RKO (cell line): ENCODE measurements around the gene INTS2.
"Not testable (repeated sequence)": the region's sequence is repeated elsewhere in the genome, so short reads cannot be mapped to it uniquely, and the experiment has no call there.

Experiments used
- DNase-seq: peaks from one replicate; pipeline ENCODE4 v3.0.0-alpha.2; 2016; ENCODE audit warnings: low spot score

INTS2 gene

DNA sequence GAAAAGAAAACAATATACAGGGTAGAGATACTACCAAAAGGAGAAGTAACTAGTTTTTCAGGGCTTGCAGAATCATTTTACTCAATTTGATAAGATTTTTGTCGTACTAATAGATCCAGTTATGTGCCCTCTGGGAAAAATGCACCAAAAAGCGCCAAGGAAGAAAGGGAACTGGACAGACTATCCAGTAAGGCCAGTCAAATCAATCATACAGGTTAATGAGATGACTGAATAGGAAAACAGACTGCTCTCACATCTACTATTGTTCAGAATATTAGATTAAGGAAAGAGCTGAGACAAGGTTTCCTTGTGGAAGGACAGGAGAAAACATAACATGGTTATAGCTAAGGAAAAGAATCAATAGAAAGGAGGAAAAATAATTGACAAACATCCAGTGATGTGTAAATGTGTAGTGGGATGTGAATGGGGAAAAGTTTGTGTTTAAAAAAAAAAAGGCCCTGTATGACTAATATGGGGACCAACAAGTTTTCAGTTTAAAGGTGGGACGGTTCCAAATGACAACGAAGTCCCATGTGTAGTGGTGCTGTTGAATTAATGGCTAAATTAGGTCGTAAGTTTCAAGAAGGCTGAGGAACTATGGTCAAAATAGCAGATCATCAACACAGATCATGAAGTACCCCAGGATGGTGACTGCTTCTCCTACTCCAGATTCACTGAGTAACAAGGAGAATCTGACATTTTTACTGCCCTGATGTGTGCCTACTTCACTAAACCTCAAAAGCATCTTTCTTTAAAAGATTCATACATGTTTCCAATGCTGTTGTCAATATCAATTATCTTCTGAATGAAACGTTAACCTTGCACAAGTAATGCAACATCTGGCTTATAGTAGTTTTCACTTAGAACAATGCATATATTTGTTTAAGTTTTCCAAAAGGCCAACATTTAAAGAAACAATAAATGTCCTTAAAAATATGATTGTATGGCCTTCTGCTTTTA lies 105.2 kb downstream of the INTS2 start:
- DNase-seq: no peak

DNA sequence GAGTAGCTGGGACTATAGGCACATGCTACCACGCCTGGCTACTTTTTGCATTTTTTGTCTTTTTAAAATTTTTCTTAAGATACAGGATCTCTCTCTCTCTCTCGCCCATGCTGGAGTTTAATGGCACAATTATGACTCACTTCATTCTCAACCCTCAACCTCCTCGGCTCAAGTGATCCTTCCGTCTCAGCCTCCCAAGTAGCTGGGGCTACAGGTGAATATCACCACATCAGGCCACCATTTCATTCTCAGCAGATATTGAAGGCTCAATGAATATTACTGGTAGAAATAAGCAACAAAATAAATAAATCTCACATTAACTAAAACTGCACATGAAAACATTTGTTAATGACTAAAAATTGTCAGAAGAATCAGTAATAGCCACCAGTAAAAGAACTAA lies 106.1 kb downstream of the INTS2 start:
- no peak for DNase-seq

DNA sequence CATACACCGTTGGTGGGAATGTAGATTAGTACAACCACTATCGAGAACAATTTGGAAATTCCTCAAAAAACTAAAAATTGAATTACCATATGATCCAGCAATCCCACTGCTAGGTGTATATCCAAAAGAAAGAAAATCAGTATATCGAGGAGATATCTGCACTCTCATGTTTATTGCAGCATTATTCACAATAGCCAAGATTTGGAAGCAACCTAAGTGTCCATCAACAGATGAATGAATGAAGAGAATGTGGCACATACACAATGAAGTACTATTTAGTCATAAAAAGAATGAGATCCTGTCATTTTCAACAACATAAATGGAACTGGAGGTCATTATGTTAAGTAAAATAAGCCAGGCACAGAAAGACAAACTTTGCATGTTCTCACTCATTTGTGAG lies 108.5 kb downstream of the INTS2 start:
- DNase-seq: not testable (repeated sequence)

DNA sequence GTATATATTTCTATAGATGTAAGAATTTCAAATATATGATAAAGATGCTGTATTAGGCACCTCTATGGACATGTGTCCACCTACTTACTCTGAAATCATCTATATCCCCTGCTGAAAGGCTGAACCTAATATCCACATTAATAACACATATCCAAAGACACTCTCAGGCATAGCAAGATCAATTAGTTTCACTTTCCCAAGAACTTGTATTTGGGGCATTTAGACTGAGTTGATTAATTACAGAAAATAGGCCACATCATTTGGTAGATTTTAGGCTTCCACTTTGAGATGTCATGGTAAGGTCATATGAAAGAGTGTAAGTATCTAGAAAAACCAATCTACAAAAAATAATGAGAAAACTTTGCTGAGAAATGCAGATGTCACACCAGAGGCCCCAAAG lies 109.6 kb downstream of the INTS2 start:
- DNase-seq: no peak

DNA sequence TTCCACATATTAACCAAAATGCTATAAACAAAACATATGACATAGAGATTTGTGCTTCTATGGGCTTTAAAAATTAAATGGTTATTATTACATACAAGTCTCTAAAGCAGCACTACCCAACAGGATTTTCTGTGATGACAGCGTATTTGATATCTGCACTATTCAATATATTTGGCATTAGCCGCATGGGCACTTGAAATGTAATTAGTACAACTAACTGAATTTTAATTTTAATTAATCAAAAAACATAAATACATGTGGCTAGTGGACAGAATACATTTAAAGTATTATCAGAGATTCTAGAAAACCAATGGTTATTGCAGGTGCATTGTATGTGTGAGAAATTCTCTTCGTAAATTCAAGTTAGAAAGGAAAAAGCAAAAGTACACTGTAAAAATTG lies 110.3 kb downstream of the INTS2 start:
- DNase-seq: no peak

DNA sequence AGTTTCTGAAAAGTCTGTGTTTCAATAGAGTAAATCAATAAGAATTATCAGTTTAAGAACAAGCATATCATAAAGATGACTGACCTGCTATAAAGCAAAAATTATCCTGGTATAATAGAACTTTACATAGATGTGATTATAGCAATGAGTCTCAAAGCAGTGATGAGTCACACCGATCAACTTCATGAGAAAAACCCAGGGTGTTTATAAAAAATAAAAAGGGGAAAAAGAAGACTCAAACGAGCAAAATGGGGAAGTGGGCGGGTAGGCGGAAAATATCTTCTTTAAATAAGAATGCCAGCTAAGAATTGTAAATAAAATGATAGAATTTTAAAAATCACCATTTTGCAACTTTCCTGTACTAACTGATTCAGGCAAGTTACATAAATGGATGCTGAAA lies 111.2 kb downstream of the INTS2 start:
- no peak for DNase-seq

DNA sequence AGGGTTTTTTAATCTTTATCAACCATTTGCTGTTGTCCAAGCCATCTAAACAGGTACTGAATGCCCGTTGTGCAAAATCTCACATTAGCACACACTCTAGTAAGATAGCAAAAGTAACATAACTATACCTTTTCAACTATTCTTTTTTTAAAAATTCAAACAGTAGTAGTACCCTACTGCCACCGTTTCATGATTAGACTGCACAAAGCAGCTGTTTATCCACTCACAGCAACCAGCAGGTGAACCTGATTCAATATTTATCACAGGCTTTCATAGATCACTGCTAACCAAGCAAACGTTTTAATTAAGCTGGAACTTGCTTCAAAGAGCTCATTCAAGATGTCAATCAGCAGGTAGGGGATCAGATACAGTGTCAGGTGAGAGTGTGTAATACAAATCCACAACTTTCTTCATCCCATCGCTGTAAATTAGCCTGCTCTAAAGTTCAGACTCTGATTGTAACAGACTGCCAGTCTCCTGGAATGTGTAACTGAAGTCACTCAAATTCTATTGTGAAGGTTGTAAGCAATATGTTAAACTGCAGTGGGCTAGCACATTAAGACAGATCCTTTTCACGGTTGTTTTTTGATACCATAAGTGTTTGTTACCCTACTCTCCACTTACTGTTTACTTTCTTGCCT lies 111.8 kb downstream of the INTS2 start:
- no peak for DNase-seq
